OCI-LY7 (cell line): ENCODE results near the gene SH3BP5L. TPM values are rescaled to one million over a fixed set of nuclear protein-coding genes. Genes with fewer than 3 reads are reported as not detected.

ENCODE experiments used
- BruUV-seq: library from RNA; stranded (reverse); fragments of 400-500 nt; replicated peaks from 2 replicates; lab custom pipeline; 2021; lab: Mats Ljungman, UMichigan
- CTCF ChIA-PET: fragments of 300-600 bp; sonication (Branson Sonifier 250); formaldehyde crosslinking; loops from one replicate; lab custom pipeline; 2022; ENCODE audit warnings: antibody characterized with exemption; ENCODE audit not compliant: unreplicated experiment; lab: Charles Lee
- POLR2A ChIA-PET: fragments of 300-600 bp; sonication (Branson Sonifier 250); formaldehyde crosslinking; loops from one replicate; lab custom pipeline; 2022; ENCODE audit warnings: antibody characterized with exemption; lab: Charles Lee
- DNase-seq: peaks from one replicate; pipeline ENCODE4 v3.0.0-alpha.2; 2015; ENCODE audit warnings: low spot score
- H2AFZ ChIP-seq: fragments of 200-600 bp; sonication (generic), shearing (Covaris generic); 2 replicates; pipeline ENCODE4 v1.6.1; 2014; ENCODE audit warnings: mild to moderate bottlenecking, antibody characterized with exemption, low read length, moderate library complexity
- H3K27ac ChIP-seq: fragments of 200-600 bp; sonication (generic); 2 replicates; pipeline ENCODE4 v1.5.1; 2014; ENCODE audit warnings: mixed run types, low read depth, mild to moderate bottlenecking, moderate library complexity, low read length, inconsistent platforms; ENCODE audit not compliant: poor library complexity, severe bottlenecking
- H3K36me3 ChIP-seq: fragments of 200-600 bp; sonication (generic); 2 replicates; pipeline ENCODE4 v1.6.1; 2014; ENCODE audit warnings: mild to moderate bottlenecking, antibody characterized with exemption, low read length, moderate library complexity, mixed read lengths; ENCODE audit not compliant: insufficient read depth
- H3K4me1 ChIP-seq: fragments of 200-600 bp; sonication (generic); 2 replicates; pipeline ENCODE4 v1.5.1; 2014; ENCODE audit warnings: mild to moderate bottlenecking, low read length; ENCODE audit not compliant: insufficient read depth, poor library complexity, severe bottlenecking
- H3K4me2 ChIP-seq: fragments of 200-600 bp; sonication (generic); 2 replicates; pipeline ENCODE4 v1.6.1; 2014; ENCODE audit warnings: mild to moderate bottlenecking, low read length
- H3K4me3 ChIP-seq: fragments of 200-600 bp; sonication (generic); 2 replicates; pipeline ENCODE4 v1.5.1; 2014; ENCODE audit warnings: mild to moderate bottlenecking, low read depth, low read length; ENCODE audit not compliant: poor library complexity, severe bottlenecking
- H3K79me2 ChIP-seq: fragments of 200-600 bp; sonication (generic); 2 replicates; pipeline ENCODE4 v1.6.1; 2016; ENCODE audit warnings: low read depth, mild to moderate bottlenecking, low read length, moderate library complexity, mixed read lengths; ENCODE audit not compliant: insufficient read depth
- H3K9me2 ChIP-seq: fragments of 200-600 bp; sonication (generic); 2 replicates; pipeline ENCODE4 v1.6.1; 2016; ENCODE audit warnings: mild to moderate bottlenecking, low read length, mixed read lengths; ENCODE audit not compliant: insufficient read depth
- H3K9me3 ChIP-seq: fragments of 200-600 bp; sonication (generic); 2 replicates; pipeline ENCODE4 v1.6.1; 2014; ENCODE audit warnings: mild to moderate bottlenecking, mixed run types, low read length, mixed read lengths
- H4K20me1 ChIP-seq: fragments of 200-600 bp; sonication (generic); 2 replicates; pipeline ENCODE4 v1.6.1; 2014; ENCODE audit warnings: mild to moderate bottlenecking, antibody characterized with exemption, low read length, moderate library complexity, mixed read lengths; ENCODE audit not compliant: insufficient read depth
- EZH2phosphoT487 ChIP-seq: fragments of 200-600 bp; sonication (generic); IDR thresholded peaks from 2 replicates; pipeline ENCODE4 v1.6.1; 2018; ENCODE audit warnings: low read depth, borderline replicate concordance, mild to moderate bottlenecking, mixed run types, antibody characterized with exemption, low read length, moderate library complexity, mixed read lengths
- intact Hi-C: fragments of 100-400 bp; cut with micrococcal nuclease; formaldehyde crosslinking; loops from one replicate; pipeline ENCODE4 v1.10.0; 2022; ENCODE audit not compliant: unreplicated experiment
- total RNA-seq, 2 experiments: library from RNA; depleted of rRNA in 1 of 2; stranded (reverse); fragments of >200 nt in 1 of 2; shearing (Covaris generic) in 1 of 2; gene quantifications; 2 replicates each; pipeline ENCODE4 v1.2.3, GENCODE V29; 2014 to 2022
- TF ChIP-seq, protein P1 (sequence below): fragments of 200-600 bp; sonication (generic); conservative IDR thresholded peaks from 2 replicates; pipeline ENCODE4 v1.5.1; 2014; ENCODE audit warnings: mild to moderate bottlenecking, antibody characterized with exemption, low read length, moderate library complexity, mixed read lengths

SH3BP5L gene
- total RNA-seq, 2 experiments from 2014 or later, result 16.9 to 21.8 TPM

- H3K9me3 ChIP-seq, result no peaks in the 10 kb centered on the region
- peak overlapping the region; percentile 81 for H3K4me3 ChIP-seq
- peaks cover 12% of the 10 kb centered on the region for H3K4me1 ChIP-seq
- H3K27ac ChIP-seq, result peak overlapping the region; percentile 83
- intact Hi-C loops, result loop anchor here (1.0 kb wide), 3 partner anchors 10 to 35 kb away; partner anchors contain the start of gene ZNF672
- H4K20me1 ChIP-seq, result no peaks in the 10 kb centered on the region
- peak; percentile 95 for DNase-seq
- CTCF ChIA-PET, result interaction anchor here (0.8 to 1.9 kb wide), 2 partner anchors 14 to 51 kb away, joined by 3 to 18 read pairs; partner anchors contain the start of gene ZNF692
- no TSS peak for BruUV-seq
- TF ChIP-seq EZH2phosphoT487, result no peak
- TF ChIP-seq, protein P1, sequence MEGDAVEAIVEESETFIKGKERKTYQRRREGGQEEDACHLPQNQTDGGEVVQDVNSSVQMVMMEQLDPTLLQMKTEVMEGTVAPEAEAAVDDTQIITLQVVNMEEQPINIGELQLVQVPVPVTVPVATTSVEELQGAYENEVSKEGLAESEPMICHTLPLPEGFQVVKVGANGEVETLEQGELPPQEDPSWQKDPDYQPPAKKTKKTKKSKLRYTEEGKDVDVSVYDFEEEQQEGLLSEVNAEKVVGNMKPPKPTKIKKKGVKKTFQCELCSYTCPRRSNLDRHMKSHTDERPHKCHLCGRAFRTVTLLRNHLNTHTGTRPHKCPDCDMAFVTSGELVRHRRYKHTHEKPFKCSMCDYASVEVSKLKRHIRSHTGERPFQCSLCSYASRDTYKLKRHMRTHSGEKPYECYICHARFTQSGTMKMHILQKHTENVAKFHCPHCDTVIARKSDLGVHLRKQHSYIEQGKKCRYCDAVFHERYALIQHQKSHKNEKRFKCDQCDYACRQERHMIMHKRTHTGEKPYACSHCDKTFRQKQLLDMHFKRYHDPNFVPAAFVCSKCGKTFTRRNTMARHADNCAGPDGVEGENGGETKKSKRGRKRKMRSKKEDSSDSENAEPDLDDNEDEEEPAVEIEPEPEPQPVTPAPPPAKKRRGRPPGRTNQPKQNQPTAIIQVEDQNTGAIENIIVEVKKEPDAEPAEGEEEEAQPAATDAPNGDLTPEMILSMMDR, result no peak
- POLR2A ChIA-PET, result interaction anchor here (0.9 to 2.7 kb wide), 15 partner anchors 9 to 54 kb away, joined by 3 to 17 read pairs (median 5); partner anchors contain the start of genes PGBD2, SH3BP5L, ZNF672 and ZNF692
- H3K79me2 ChIP-seq, result no peaks in the 10 kb centered on the region
- peak overlapping the region; percentile 88 for H3K4me2 ChIP-seq
- H2AFZ ChIP-seq, result peak overlapping the region; percentile 92
- H3K36me3 ChIP-seq, result no peaks in the 10 kb centered on the region
- no peaks in the 10 kb centered on the region for H3K9me2 ChIP-seq
Measured at GRCh38 chr1:248873409-248873992, 47.8 kb upstream of the SH3BP5L start.

DNA sequence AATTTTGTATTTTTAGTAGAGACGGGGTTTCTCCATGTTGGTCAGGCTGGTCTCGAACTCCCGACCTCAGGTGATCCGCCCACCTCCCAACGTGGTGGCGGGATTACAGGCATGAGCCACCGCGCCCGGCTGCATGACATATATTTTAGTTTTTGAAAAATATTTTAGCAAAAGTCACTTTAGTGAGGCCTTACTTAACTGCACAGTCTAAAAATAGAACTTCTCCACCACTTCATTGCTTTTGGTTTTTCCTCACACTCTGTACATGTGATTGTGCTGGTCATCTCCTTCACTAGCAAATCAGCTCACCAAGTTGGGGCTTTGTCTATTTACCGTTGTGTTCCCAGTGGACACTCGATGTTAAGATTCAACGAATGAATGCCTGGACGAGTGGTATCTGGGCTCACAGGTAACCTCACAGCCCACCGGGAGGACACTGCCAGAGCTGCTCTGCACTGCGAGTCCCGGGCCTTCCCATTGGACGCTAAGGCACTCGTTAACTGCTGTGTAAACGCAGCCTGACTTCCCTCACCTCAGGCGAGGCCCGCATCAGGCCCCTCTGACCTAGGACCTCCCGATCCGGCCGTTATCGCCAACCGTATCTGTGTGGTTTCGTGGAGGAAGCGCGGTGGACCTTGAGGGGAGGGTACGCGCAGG is 47.2 kb upstream of the SH3BP5L start:
- Histone ChIP-seq H4K20me1 (no peaks in the 10 kb centered on the region), H3K36me3 (no peaks in the 10 kb centered on the region), H3K27ac (peak overlapping the region; percentile 83), H3K9me2 (no peaks in the 10 kb centered on the region), H3K9me3 (no peaks in the 10 kb centered on the region), H3K4me2 (peak overlapping the region; percentile 88), H3K4me3 (peak overlapping the region; percentile 81), H3K79me2 (no peaks in the 10 kb centered on the region), H2AFZ (peak overlapping the region; percentile 92), H3K4me1 (peaks cover 12% of the 10 kb centered on the region)
- intact Hi-C loops, result loop anchor here (1.0 kb wide), 3 partner anchors 10 to 35 kb away; partner anchors contain the start of gene ZNF672
- ChIA-PET POLR2A (interaction anchor here (1.0 to 2.7 kb wide), 11 partner anchors 9 to 54 kb away, joined by 3 to 17 read pairs (median 5); partner anchors contain the start of genes SH3BP5L, ZNF672 and ZNF692), CTCF (interaction anchor here (0.8 to 1.9 kb wide), 2 partner anchors 14 to 50 kb away, joined by 3 to 18 read pairs; partner anchors contain the start of gene ZNF692)
- DNase-seq, result peak; percentile 73
- TF ChIP-seq EZH2phosphoT487, result no peak
- TF ChIP-seq, protein P1, result no peak
- no TSS peak for BruUV-seq
